Activated T-helper 2 cell treated with anti-CD3 and anti-CD28 coated beads, Interferon-gamma antibody, Interleukin-2, Interleukin-4, amounts not matched to agents 10 μg/mL and 5 μg/mL and 100 μg/mL, durations not matched to agents 14 hours and 24 hours and 36 hours (primary cell): Measurements from ENCODE around the gene ABHD17C. TPM values are rescaled to one million over a fixed set of nuclear protein-coding genes. Genes with fewer than 3 reads are reported as not detected.

Experiments
- DNase-seq: peaks from one replicate; pipeline ENCODE4 v3.0.0; 2021; ENCODE audit warnings: low spot score
- H3K27ac Mint-ChIP-seq: one replicate; pipeline ENCODE4 v1.8.0; 2021; ENCODE audit warnings: mixed read lengths
- H3K27me3 Mint-ChIP-seq: one replicate; pipeline ENCODE4 v1.8.0; 2021; ENCODE audit warnings: low read depth, mixed read lengths
- H3K36me3 Mint-ChIP-seq: one replicate; pipeline ENCODE4 v1.8.0; 2021; ENCODE audit warnings: low read depth, mixed read lengths
- H3K4me1 Mint-ChIP-seq: one replicate; pipeline ENCODE4 v1.8.0; 2021; ENCODE audit warnings: low read depth, mixed read lengths
- H3K4me3 Mint-ChIP-seq: one replicate; pipeline ENCODE4 v1.8.0; 2021; ENCODE audit warnings: low read depth, mild to moderate bottlenecking, moderate library complexity, mixed read lengths
- H3K9me3 Mint-ChIP-seq: one replicate; pipeline ENCODE4 v1.8.0; 2021; ENCODE audit warnings: mixed read lengths
- intact Hi-C: fragments of 100-400 bp; cut with micrococcal nuclease; formaldehyde crosslinking; loops from one replicate; pipeline ENCODE4 v1.15.1; 2023
- total RNA-seq: library from RNA; stranded (reverse); gene quantifications from 2 replicates; pipeline ENCODE4 v1.2.3, GENCODE V29; 2022

ABHD17C gene
- total RNA-seq, 1 donor from 2014 or later, result 4.2 TPM

- Mint-ChIP-seq H3K9me3 (no peaks in the 10 kb centered on the region), H3K4me1 (peaks cover 45% of the 10 kb centered on the region)
- intact Hi-C loops, result loop anchor here (5.0 kb wide), 1 partner anchor 77 kb away; no protein-coding TSS in a partner anchor
Observed at GRCh38 chr15:80789296-80789695, 94.2 kb downstream of the ABHD17C start.

GRCh38 chr15:80789796-80790195 is 94.7 kb downstream of the ABHD17C start:
- Mint-ChIP-seq H3K36me3 (peaks cover 5% of the 10 kb centered on the region), H3K27me3 (peaks cover 15% of the 10 kb centered on the region), H3K27ac (no peak overlapping the region), H3K4me1 (peaks cover 41% of the 10 kb centered on the region), H3K9me3 (no peaks in the 10 kb centered on the region), H3K4me3 (no peak overlapping the region)
- intact Hi-C loops, result loop anchor here (5.0 kb wide), 1 partner anchor 77 kb away; no protein-coding TSS in a partner anchor
- no peak for DNase-seq

More at GRCh38 chr15:80789296-80789695, 94.2 kb downstream of the ABHD17C start:
- no peak overlapping the region for H3K27ac Mint-ChIP-seq
- no peak overlapping the region for H3K4me3 Mint-ChIP-seq
- H3K27me3 Mint-ChIP-seq, result peaks cover 14% of the 10 kb centered on the region
- no peak for DNase-seq
- H3K36me3 Mint-ChIP-seq, result peaks cover 5% of the 10 kb centered on the region

- no peak overlapping the region for H3K4me3 Mint-ChIP-seq
Observed at GRCh38 chr15:80790236-80790635, 95.1 kb downstream of the ABHD17C start.

GRCh38 chr15:80791004-80791403 is 95.9 kb downstream of the ABHD17C start:
- H3K27ac Mint-ChIP-seq, result no peak overlapping the region
- no peak for DNase-seq
- H3K27me3 Mint-ChIP-seq, result peaks cover 20% of the 10 kb centered on the region
- H3K9me3 Mint-ChIP-seq, result no peaks in the 10 kb centered on the region
- intact Hi-C loops, result no loop called here
- H3K4me1 Mint-ChIP-seq, result peaks cover 31% of the 10 kb centered on the region
- peaks cover 5% of the 10 kb centered on the region for H3K36me3 Mint-ChIP-seq
- no peak overlapping the region for H3K4me3 Mint-ChIP-seq

More at GRCh38 chr15:80790236-80790635, 95.1 kb downstream of the ABHD17C start:
- peaks cover 37% of the 10 kb centered on the region for H3K4me1 Mint-ChIP-seq
- intact Hi-C loops, result no loop called here
- DNase-seq, result no peak
- no peak overlapping the region for H3K27ac Mint-ChIP-seq
- peaks cover 18% of the 10 kb centered on the region for H3K27me3 Mint-ChIP-seq
- peaks cover 5% of the 10 kb centered on the region for H3K36me3 Mint-ChIP-seq
- H3K9me3 Mint-ChIP-seq, result no peaks in the 10 kb centered on the region

- peaks cover 14% of the 10 kb centered on the region for H3K27me3 Mint-ChIP-seq
- no peak for DNase-seq
- no peaks in the 10 kb centered on the region for H3K4me1 Mint-ChIP-seq
- peaks cover 7% of the 10 kb centered on the region for H3K36me3 Mint-ChIP-seq
- intact Hi-C loops, result no loop called here
- no peak overlapping the region for H3K27ac Mint-ChIP-seq
- H3K4me3 Mint-ChIP-seq, result no peak overlapping the region
- H3K9me3 Mint-ChIP-seq, result peaks cover 8% of the 10 kb centered on the region
Observed at GRCh38 chr15:80796407-80796806, 101.3 kb downstream of the ABHD17C start.

- Mint-ChIP-seq H3K27me3 (peaks cover 6% of the 10 kb centered on the region), H3K4me1 (peaks cover 12% of the 10 kb centered on the region), H3K27ac (no peak overlapping the region), H3K9me3 (peaks cover 14% of the 10 kb centered on the region), H3K4me3 (no peak overlapping the region), H3K36me3 (peaks cover 15% of the 10 kb centered on the region)
- no peak for DNase-seq
- intact Hi-C loops, result no loop called here
Observed at GRCh38 chr15:80798911-80799310, 103.8 kb downstream of the ABHD17C start.

- H3K27me3 Mint-ChIP-seq, result peaks cover 3% of the 10 kb centered on the region
- H3K4me1 Mint-ChIP-seq, result peaks cover 24% of the 10 kb centered on the region
- DNase-seq, result no peak
- H3K4me3 Mint-ChIP-seq, result no peak overlapping the region
- no peak overlapping the region for H3K27ac Mint-ChIP-seq
- intact Hi-C loops, result loop anchor here (5.0 to 10.0 kb wide), 3 partner anchors 105 to 495 kb away; partner anchors contain the start of gene ABHD17C
- H3K36me3 Mint-ChIP-seq, result peaks cover 15% of the 10 kb centered on the region
- peaks cover 14% of the 10 kb centered on the region for H3K9me3 Mint-ChIP-seq
Observed at GRCh38 chr15:80800067-80800466, 105.0 kb downstream of the ABHD17C start.

GRCh38 chr15:80801891-80802680 is 107.0 kb downstream of the ABHD17C start:
- Mint-ChIP-seq H3K27ac (no peak overlapping the region), H3K27me3 (no peaks in the 10 kb centered on the region), H3K36me3 (peaks cover 15% of the 10 kb centered on the region), H3K4me3 (no peak overlapping the region), H3K4me1 (peaks cover 37% of the 10 kb centered on the region), H3K9me3 (peaks cover 14% of the 10 kb centered on the region)
- no peak for DNase-seq
- intact Hi-C loops, result loop anchor here (5.0 to 10.0 kb wide), 3 partner anchors 107 to 493 kb away; partner anchors contain the start of gene ABHD17C

GRCh38 chr15:80803580-80804525 is 108.7 kb downstream of the ABHD17C start:
- H3K27ac Mint-ChIP-seq, result peak overlapping the region; percentile 62
- H3K27me3 Mint-ChIP-seq, result no peaks in the 10 kb centered on the region
- H3K36me3 Mint-ChIP-seq, result peaks cover 15% of the 10 kb centered on the region
- H3K4me3 Mint-ChIP-seq, result no peak overlapping the region
- peak; percentile 59 for DNase-seq
- H3K4me1 Mint-ChIP-seq, result peaks cover 49% of the 10 kb centered on the region
- intact Hi-C loops, result loop anchor here (1.0 to 10.0 kb wide), 4 partner anchors 18 to 491 kb away; partner anchors contain the start of gene ABHD17C
- H3K9me3 Mint-ChIP-seq, result peaks cover 14% of the 10 kb centered on the region

- intact Hi-C loops, result loop anchor here (1.0 to 10.0 kb wide), 4 partner anchors 19 to 490 kb away; partner anchors contain the start of gene ABHD17C
- peak; percentile 27 for DNase-seq
- H3K36me3 Mint-ChIP-seq, result peaks cover 15% of the 10 kb centered on the region
- H3K27ac Mint-ChIP-seq, result peak overlapping the region; percentile 62
- peak overlapping the region; percentile 19 for H3K4me3 Mint-ChIP-seq
- H3K9me3 Mint-ChIP-seq, result peaks cover 14% of the 10 kb centered on the region
- peaks cover 49% of the 10 kb centered on the region for H3K4me1 Mint-ChIP-seq
- peaks cover 2% of the 10 kb centered on the region for H3K27me3 Mint-ChIP-seq
Observed at GRCh38 chr15:80804970-80805495, 109.9 kb downstream of the ABHD17C start.
